ENCODE measurements around the gene MFSD6. TPM values are rescaled to one million over a fixed set of nuclear protein-coding genes. Genes with fewer than 3 reads are reported as not detected.

The MFSD6 gene
- total RNA-seq, 4 donors from 2014 or later, result 81.2 to 157 (median 133) TPM

DNA sequence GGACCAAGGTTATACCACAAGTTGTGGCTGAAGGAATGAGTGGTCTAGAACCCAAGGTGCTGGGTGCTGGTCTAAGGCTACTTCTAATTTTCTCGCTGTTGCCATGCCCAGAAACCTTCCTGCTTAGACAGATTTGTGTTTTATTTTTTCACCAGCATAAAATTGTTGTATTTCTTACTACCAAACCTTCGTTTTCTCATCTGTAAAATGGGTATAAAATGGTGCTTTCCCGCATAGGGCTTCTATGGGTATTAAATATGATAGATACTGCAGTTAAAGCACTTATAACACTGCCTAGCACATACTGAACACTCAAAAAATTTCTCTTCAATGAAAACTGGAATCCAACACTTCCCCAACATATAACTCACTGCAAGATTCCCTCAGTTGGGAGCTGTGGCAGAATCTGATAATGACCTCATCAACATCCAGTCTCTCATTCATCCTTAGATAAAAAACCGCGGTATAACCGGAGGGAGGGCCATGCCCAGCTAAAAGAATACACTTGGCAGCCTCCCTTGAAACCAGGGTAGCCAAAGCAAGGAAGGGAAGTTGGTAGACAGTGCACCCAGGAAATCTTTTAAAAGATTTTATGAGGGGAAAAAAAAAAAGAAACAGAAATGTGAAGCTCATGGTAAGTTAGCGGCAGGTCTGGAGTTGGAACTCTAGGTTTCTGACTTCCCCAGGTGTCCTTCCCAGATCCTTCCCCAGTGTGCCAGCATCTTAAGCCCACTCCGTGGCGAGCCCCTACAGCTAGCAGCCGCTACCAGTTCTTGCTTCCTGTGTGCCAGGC, 125.2 kb downstream of the MFSD6 start:
- Histone ChIP-seq H3K9me3 (peaks cover 0 to 12% (median 0%) of the 10 kb centered on the region in 3 donors), H3K27me3 (no peaks in the 10 kb centered on the region), H3K4me1 (peaks cover 0 to 53% (median 19%) of the 10 kb centered on the region in 3 donors), H3K4me3 (peak overlapping the region; percentile 56 to 74 (median 68)), H3K27ac (peak overlapping the region; percentile 93 to 98 (median 95)), H3K36me3 (no peaks in the 10 kb centered on the region)
- no peak for DNase-seq
- intact Hi-C loops (cut with DNase I), result loop anchor here (10.0 kb wide), 1 partner anchor 101 kb away; no protein-coding TSS in a partner anchor
- WGBS, 2 donors, result 43 to 67% methylated on average over 8 to 10 of the region's 10 CpGs
- peak in 1 of 4 donors; percentile 39 for TF ChIP-seq POLR2A (IDR thresholded peaks at IDR 0.05)
- no peak for TF ChIP-seq CTCF (IDR thresholded peaks at IDR 0.05)

DNA sequence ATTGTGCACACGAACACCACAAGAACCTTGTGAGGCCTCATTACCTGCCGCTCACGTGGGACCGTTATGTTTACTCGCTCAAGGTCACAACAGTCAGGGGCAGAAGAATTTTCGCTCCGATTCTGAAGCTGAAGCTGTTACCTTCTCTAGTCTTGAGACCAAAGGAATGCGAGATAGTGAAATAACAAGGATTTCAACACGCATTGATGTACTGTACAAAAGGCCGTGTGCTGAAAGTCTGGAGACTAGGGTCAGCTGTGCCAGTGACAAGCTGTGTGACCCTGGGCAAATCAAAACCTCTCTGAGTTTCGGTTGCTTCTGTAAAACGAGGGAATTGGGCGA, 125.8 kb downstream of the MFSD6 start:
- Histone ChIP-seq H3K4me3 (peak overlapping the region; percentile 56 to 74 (median 68)), H3K27me3 (no peaks in the 10 kb centered on the region), H3K36me3 (no peaks in the 10 kb centered on the region), H3K9me3 (peaks cover 0 to 15% (median 3%) of the 10 kb centered on the region in 3 donors), H3K4me1 (peaks cover 0 to 53% (median 15%) of the 10 kb centered on the region in 3 donors), H3K27ac (peak overlapping the region; percentile 93 to 98 (median 95))
- DNase-seq, result no peak
- 0 to 3% methylated on average over 8 to 13 of the region's 13 CpGs for WGBS, 2 donors
- intact Hi-C loops (cut with DNase I), result loop anchor here (10.0 kb wide), 1 partner anchor 101 kb away; no protein-coding TSS in a partner anchor
- TF ChIP-seq CTCF (IDR thresholded peaks at IDR 0.05) (no peak), POLR2A (IDR thresholded peaks at IDR 0.05) (no peak)

GRCh38 chr2:190534310-190535120, 126.4 kb downstream of the MFSD6 start, which contains the start of gene NEMP2:
TSS of gene NEMP2 (minus strand) at chr2:190534722. CDS start at chr2:190534655, 67 bp downstream.
- H3K4me3 ChIP-seq, result peak within 1 kb of the TSS; percentile 56 to 74 (median 68)
- H3K36me3 ChIP-seq, result no peaks in the 10 kb centered on the region
- 0% methylated on average over 8 to 13 of the region's 92 CpGs for WGBS, 2 donors
- intact Hi-C loops (cut with DNase I), result loop anchor here (10.0 kb wide), 1 partner anchor 100 kb away; no protein-coding TSS in a partner anchor
- H3K27ac ChIP-seq, result peak within 1 kb of the TSS; percentile 93 to 98 (median 95)
- peaks cover 0 to 21% (median 5%) of the 10 kb centered on the region in 3 donors for H3K9me3 ChIP-seq
- peak; percentile 24 for DNase-seq
- H3K27me3 ChIP-seq, result no peaks in the 10 kb centered on the region
- TF ChIP-seq CTCF (IDR thresholded peaks at IDR 0.05) (peak in 2 of 6 experiments; percentile 12 to 18), POLR2A (IDR thresholded peaks at IDR 0.05) (peak in 2 of 4 donors; percentile 45 to 77)
- H3K4me1 ChIP-seq, result peaks cover 0 to 53% (median 14%) of the 10 kb centered on the region in 3 donors

- Histone ChIP-seq H3K27ac (peak overlapping the region; percentile 93 to 98 (median 95)), H3K9me3 (peaks cover 0 to 27% (median 7%) of the 10 kb centered on the region in 3 donors), H3K4me3 (peak overlapping the region; percentile 56 to 74 (median 68)), H3K4me1 (peaks cover 0 to 50% (median 13%) of the 10 kb centered on the region in 3 donors), H3K27me3 (no peaks in the 10 kb centered on the region), H3K36me3 (no peaks in the 10 kb centered on the region)
- WGBS, 2 donors, result 1 to 2% methylated on average over 7 of the region's 7 CpGs
- DNase-seq, result no peak
- TF ChIP-seq POLR2A (IDR thresholded peaks at IDR 0.05) (no peak), CTCF (IDR thresholded peaks at IDR 0.05) (no peak)
- intact Hi-C loops (cut with DNase I), result loop anchor here (10.0 kb wide), 1 partner anchor 100 kb away; no protein-coding TSS in a partner anchor
Measured at GRCh38 chr2:190535121-190535439, 126.9 kb downstream of the MFSD6 start.

Data from esophagus squamous epithelium (tissue), 5 donors.